ENCODE results near the gene APBB2. TPM values are rescaled to one million over a fixed set of nuclear protein-coding genes. Genes with fewer than 3 reads are reported as not detected.

The APBB2 gene
- total and polyA plus RNA-seq, 4 donors = 4.8 to 31.5 (median 11.2) TPM

GRCh38 chr4:41064953-41065352 is 149.4 kb downstream of the APBB2 start:
- TF ChIP-seq HNF4G (IDR thresholded peaks at IDR 0.05) (no peak), SP1 (IDR thresholded peaks at IDR 0.05) (no peak), TAF1 (conservative IDR thresholded peaks at IDR 0.05) (no peak), FOXA1 (IDR thresholded peaks at IDR 0.05) (no peak), GABPA (IDR thresholded peaks at IDR 0.05 in 1 of 2, conservative IDR thresholded peaks at IDR 0.05 in 1 of 2) (no peak), FOXA2 (IDR thresholded peaks at IDR 0.05) (no peak), NR2F2 (IDR thresholded peaks at IDR 0.05) (no peak), ZBTB33 (IDR thresholded peaks at IDR 0.05) (no peak), RAD21 (IDR thresholded peaks at IDR 0.05) (no peak), YY1 (IDR thresholded peaks at IDR 0.05) (no peak), EGR1 (IDR thresholded peaks at IDR 0.05; ENCODE audit: low read depth in 2 of 2) (no peak), CTCF (IDR thresholded peaks at IDR 0.05; ENCODE audit: low read depth, low read length, missing input control) (no peak), MAX (IDR thresholded peaks at IDR 0.05) (no peak), JUND (IDR thresholded peaks at IDR 0.05) (no peak), HNF4A (conservative IDR thresholded peaks at IDR 0.05) (no peak), RXRA (IDR thresholded peaks at IDR 0.05) (no peak)
- TF ChIP-seq, protein P1, sequence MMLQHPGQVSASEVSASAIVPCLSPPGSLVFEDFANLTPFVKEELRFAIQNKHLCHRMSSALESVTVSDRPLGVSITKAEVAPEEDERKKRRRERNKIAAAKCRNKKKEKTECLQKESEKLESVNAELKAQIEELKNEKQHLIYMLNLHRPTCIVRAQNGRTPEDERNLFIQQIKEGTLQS (IDR thresholded peaks at IDR 0.05) = no peak
- TF ChIP-seq, protein P2, sequence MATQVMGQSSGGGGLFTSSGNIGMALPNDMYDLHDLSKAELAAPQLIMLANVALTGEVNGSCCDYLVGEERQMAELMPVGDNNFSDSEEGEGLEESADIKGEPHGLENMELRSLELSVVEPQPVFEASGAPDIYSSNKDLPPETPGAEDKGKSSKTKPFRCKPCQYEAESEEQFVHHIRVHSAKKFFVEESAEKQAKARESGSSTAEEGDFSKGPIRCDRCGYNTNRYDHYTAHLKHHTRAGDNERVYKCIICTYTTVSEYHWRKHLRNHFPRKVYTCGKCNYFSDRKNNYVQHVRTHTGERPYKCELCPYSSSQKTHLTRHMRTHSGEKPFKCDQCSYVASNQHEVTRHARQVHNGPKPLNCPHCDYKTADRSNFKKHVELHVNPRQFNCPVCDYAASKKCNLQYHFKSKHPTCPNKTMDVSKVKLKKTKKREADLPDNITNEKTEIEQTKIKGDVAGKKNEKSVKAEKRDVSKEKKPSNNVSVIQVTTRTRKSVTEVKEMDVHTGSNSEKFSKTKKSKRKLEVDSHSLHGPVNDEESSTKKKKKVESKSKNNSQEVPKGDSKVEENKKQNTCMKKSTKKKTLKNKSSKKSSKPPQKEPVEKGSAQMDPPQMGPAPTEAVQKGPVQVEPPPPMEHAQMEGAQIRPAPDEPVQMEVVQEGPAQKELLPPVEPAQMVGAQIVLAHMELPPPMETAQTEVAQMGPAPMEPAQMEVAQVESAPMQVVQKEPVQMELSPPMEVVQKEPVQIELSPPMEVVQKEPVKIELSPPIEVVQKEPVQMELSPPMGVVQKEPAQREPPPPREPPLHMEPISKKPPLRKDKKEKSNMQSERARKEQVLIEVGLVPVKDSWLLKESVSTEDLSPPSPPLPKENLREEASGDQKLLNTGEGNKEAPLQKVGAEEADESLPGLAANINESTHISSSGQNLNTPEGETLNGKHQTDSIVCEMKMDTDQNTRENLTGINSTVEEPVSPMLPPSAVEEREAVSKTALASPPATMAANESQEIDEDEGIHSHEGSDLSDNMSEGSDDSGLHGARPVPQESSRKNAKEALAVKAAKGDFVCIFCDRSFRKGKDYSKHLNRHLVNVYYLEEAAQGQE (IDR thresholded peaks at IDR 0.05) = no peak
- Histone ChIP-seq H3K27ac (ENCODE audit: low read depth in 1 of 2, low read length in 2 of 2) (no peak overlapping the region), H3K36me3 (ENCODE audit: control insufficient read depth in 4 of 4, insufficient read depth in 3 of 4, low read depth in 1 of 4, low read length in 3 of 4) (peaks cover 0 to 4% (median under 1%) of the 10 kb centered on the region in 4 donors), H3K4me3 (ENCODE audit: low read depth in 1 of 3, low read length in 3 of 3) (no peak overlapping the region), H3K27me3 (ENCODE audit: control insufficient read depth in 4 of 4, insufficient read depth in 4 of 4, low read length in 3 of 4) (no peaks in the 10 kb centered on the region), H3K9ac (ENCODE audit: low read depth in 1 of 2, low read length in 2 of 2) (no peak overlapping the region), H3K9me3 (ENCODE audit: control insufficient read depth in 4 of 4, low read length in 3 of 4) (no peaks in the 10 kb centered on the region), H3K4me1 (ENCODE audit: control insufficient read depth in 4 of 4, insufficient read depth in 4 of 4, low read length in 3 of 4) (peaks cover 0 to 3% (median 0%) of the 10 kb centered on the region in 4 donors)
- 79% methylated on average over 3 of the region's 3 CpGs for WGBS
- no peak for DNase-seq (ENCODE audit: low spot score)

Measured in liver (tissue), 9 donors.